T47D (cell line): ENCODE data around the gene KATNB1.

Experiments used
- DNase-seq, 2 experiments: peaks; one replicate each; pipeline versions ENCODE4 v3.0.0 to v3.0.0-alpha.2; 2011 to 2012; ENCODE audit warnings: low read depth in 1 of 2, low spot score in 1 of 2
- JUND ChIP-seq: IDR thresholded peaks from 2 replicates; pipeline ENCODE4 v1.6.1; 2012; ENCODE audit warnings: low read depth
- in situ Hi-C: cut with HindIII; loops from 2 replicates; pipeline ENCODE4 v1.10.0; 2016; ENCODE audit warnings: low sequenced_read_pairs, low pct_unique_long_range_greater_than_20kb

Gene KATNB1, protein sequence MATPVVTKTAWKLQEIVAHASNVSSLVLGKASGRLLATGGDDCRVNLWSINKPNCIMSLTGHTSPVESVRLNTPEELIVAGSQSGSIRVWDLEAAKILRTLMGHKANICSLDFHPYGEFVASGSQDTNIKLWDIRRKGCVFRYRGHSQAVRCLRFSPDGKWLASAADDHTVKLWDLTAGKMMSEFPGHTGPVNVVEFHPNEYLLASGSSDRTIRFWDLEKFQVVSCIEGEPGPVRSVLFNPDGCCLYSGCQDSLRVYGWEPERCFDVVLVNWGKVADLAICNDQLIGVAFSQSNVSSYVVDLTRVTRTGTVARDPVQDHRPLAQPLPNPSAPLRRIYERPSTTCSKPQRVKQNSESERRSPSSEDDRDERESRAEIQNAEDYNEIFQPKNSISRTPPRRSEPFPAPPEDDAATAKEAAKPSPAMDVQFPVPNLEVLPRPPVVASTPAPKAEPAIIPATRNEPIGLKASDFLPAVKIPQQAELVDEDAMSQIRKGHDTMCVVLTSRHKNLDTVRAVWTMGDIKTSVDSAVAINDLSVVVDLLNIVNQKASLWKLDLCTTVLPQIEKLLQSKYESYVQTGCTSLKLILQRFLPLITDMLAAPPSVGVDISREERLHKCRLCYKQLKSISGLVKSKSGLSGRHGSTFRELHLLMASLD

DNA sequence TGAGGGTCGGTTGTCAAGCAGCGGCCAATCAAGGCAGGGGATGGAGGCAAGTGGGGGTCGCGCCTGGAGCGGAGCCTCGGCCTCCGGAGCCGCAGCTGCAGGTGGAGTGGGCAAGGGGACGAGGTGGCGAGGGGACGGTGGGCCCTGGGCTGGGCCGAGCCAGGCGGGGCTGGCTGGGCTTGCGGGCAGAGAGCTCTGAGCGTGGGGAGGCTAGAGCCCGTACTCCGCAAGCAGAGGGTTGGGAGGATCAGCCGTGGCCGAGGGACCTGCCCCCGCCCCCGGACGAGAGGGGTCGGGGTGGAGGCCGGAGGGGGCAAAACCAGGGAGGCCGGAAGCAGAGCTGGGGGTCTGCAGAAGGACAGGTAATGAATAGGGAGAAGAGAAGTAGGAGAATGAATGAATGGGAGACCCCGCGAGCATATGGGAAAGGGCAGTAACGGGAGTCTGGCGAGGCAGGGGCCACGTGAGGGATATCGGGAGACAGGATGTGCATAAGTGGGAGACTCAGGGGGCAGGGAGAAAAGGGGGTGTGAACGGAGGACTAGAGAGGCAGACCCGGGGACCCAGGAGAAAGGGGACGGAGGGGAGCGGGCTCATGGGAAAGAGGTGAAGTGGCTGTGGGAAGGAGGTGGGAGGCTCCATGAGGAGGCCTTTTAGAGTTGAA, at the start of gene KATNB1:
Gene KATNB1 (plus strand): TSS at position 16 of the 664 bp plus-strand sequence. CDS start 1,474 bp downstream, outside the sequence.
- TF ChIP-seq JUND = no peak
- no peak for DNase-seq
- in situ Hi-C loops = no loop called here

- in situ Hi-C loops = no loop called here
- no peak for TF ChIP-seq JUND
- no peak for DNase-seq
Observed at GRCh38 chr16:57686577-57686976, 49.0 kb upstream of the KATNB1 start.

GRCh38 chr16:57687363-57687929, 48.1 kb upstream of the KATNB1 start:
- no peak for DNase-seq
- in situ Hi-C loops = no loop called here

DNA sequence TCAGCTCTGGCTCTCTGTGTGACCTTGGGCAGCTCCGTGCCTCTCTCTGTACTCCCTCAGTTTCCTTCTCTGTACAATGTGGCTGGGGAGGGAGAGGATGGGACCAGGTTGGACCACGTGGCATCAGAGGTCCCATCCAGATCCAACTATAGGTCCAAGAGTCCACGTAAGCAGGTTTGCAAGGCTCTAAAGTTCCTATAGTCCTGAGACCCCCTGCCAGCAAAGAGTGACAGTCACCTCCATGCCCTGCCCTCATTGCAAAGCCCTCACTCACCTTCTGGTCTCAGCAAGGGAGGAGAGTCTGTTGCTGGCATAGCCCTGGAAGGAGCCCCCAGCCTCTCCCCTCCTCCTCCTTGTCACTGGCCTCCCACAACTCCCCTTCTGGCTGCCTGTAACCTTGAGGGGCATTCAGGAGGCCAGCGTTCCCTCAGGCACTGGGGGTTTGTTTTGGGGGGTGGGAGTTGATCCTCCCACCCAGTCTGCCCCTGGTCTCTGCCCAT, 47.0 kb upstream of the KATNB1 start:
- in situ Hi-C loops = no loop called here
- DNase-seq = no peak
- TF ChIP-seq JUND = no peak

More at GRCh38 chr16:57687363-57687929, 48.1 kb upstream of the KATNB1 start:
- no peak for TF ChIP-seq JUND

DNA sequence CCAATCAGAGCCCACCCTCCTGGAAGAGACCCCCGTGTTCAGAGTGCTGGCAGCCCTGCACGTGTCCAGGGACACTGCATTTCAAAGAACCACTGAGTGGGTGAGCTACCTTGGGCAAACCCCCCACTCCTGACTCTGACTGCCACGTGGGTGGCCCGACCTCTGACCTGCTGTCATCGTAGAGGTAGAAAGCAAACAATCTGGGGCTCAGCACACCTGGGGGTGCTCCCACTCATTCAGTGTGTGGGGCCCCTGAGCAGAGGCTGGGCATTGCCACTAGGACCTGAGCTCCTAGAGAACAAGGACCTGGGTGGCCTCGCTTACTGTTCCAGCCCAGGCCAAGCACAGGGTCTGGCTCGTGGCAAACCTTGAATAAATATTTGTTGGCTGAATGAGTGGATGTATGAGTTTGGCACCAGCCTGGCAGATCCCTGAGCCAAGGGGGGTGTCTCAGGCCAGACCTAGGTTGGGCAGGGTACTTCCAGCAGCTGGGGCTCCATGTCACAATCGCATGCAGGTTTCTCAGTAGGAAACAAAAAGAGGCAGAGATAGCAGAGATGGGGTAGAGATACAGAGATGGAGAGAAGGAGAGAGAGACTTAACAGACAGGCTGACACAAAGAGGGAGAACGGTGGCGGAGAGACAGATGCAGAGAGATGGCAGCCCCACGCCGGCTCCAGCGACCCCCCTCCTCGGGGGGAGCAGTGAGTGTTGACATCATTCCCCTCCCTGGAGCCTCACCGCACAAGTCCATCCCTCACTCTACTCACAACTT, 46.4 kb upstream of the KATNB1 start:
- in situ Hi-C loops = no loop called here
- no peak for DNase-seq
- TF ChIP-seq JUND = no peak

- DNase-seq = no peak
- no peak for TF ChIP-seq JUND
- in situ Hi-C loops = no loop called here
Observed at GRCh38 chr16:57689762-57690558, 45.6 kb upstream of the KATNB1 start.

DNA sequence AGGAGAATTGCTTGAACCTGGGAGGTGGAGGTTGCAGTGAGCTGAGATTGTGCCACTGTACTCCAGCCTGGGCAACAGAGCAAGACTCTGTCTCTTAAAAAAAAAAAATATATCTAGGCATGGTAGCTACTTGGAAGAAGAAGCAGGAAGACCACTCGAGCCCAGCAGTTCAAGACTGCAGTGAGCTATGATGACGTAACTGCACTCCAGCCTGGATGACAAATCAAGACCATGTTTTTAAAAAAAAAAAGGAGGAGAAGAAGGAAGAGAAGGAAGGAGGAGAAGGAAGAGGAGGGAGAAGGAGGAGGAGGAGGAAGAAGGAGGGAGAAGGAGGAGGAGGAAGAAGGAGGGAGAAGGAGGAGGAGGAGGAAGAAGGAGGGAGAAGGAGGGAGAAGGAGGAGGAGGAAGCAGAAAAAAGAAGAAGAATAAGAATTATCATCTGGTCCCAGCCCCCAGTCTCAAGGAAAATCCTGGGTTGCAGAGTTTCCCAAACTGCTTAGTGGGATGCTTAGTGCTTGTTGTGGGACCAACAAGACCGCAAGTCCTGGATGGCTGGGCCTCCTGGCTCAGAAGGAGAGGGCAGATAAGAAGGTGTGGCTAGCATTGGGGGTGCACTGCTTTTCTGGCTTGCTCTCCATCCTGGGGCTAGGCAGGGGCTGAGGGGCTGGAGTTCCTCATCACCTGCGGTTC, 44.6 kb upstream of the KATNB1 start:
- no peak for DNase-seq
- no peak for TF ChIP-seq JUND
- in situ Hi-C loops = no loop called here

DNA sequence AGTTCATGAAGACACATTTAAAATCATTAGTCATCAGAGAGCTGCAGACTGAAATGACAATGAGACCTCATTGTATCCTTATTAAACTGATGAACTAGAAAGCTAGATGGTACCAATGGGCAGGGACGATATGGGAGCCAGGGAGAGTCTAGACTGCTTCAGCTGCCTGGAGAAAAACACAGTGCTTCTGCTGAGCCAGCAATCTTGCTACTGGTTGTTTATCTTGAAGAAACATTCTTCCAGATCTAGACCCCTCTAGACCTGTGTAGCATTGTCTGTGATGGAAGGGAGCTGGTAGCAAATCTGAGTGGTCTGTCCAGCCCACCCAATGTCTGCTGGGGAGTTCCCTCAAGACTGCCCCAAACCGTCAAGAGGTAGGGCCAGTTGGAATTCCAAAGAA, 42.9 kb upstream of the KATNB1 start:
- no peak for TF ChIP-seq JUND
- in situ Hi-C loops = no loop called here
- no peak for DNase-seq

DNA sequence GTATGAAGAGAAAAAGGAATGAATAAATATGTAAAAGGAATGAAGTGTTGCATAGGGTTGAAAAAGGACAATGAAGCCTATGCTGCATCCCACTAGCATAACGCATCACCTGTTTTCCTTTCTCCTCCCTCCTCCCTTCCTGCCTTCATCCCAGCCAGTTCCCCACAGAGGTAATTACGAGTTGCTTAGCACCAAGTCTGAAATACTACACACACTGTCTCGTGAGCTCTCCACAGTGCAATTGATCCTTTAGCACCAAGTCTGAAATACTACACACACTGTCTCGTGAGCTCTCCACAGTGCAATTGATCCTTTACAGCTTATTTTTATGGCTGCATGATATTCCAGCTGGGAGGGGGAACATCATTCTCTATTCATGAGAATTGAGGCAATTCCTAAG, 42.0 kb upstream of the KATNB1 start:
- no peak for DNase-seq
- in situ Hi-C loops = no loop called here
- no peak for TF ChIP-seq JUND

GRCh38 chr16:57694231-57694724, 41.3 kb upstream of the KATNB1 start:
- DNase-seq = no peak
- in situ Hi-C loops = no loop called here
- TF ChIP-seq JUND = no peak
